Activated CD8-positive, alpha-beta T cell treated with anti-CD3 and anti-CD28 coated beads, Interleukin-2, amount 10 ng/mL, durations not matched to agents 7 days and 5 days (primary cell): ENCODE data around the gene DPYD. TPM values are rescaled to one million over a fixed set of nuclear protein-coding genes. Genes with fewer than 3 reads are reported as not detected.

Experiments used
- ATAC-seq: fragments of 150-1000 bp; cut with Tn5 transposase; one replicate; pipeline ENCODE4 v1.10.0; 2021; ENCODE audit warnings: moderate library complexity
- CTCF ChIA-PET: fragments of 350-600 bp; sonication (Branson Sonifier 250); formaldehyde crosslinking; loops from one replicate; lab custom pipeline; 2021; ENCODE audit warnings: antibody characterized with exemption; lab: Charles Lee
- POLR2A ChIA-PET: fragments of 350-600 bp; sonication (Branson Sonifier 250); formaldehyde crosslinking; loops from one replicate; lab custom pipeline; 2021; ENCODE audit warnings: antibody characterized with exemption; lab: Charles Lee
- DNase-seq: peaks from one replicate; pipeline ENCODE4 v3.0.0-alpha.2; 2020
- H3K27ac Mint-ChIP-seq: one replicate; pipeline ENCODE4 v1.8.0; 2021; ENCODE audit warnings: mild to moderate bottlenecking, mixed read lengths
- H3K27me3 Mint-ChIP-seq: one replicate; pipeline ENCODE4 v1.8.0; 2021; ENCODE audit warnings: low read depth, mixed read lengths
- H3K36me3 Mint-ChIP-seq: one replicate; pipeline ENCODE4 v1.8.0; 2021; ENCODE audit warnings: low read depth, mixed read lengths
- H3K4me1 Mint-ChIP-seq: one replicate; pipeline ENCODE4 v1.8.0; 2021; ENCODE audit warnings: low read depth, mixed read lengths
- H3K4me3 Mint-ChIP-seq: one replicate; pipeline ENCODE4 v1.8.0; 2021; ENCODE audit warnings: mild to moderate bottlenecking, mixed read lengths
- H3K9me3 Mint-ChIP-seq: one replicate; pipeline ENCODE4 v1.8.0; 2022; ENCODE audit warnings: mixed read lengths; ENCODE audit not compliant: insufficient read depth
- total RNA-seq, 2 experiments: library from RNA; stranded (reverse); gene quantifications; one replicate each; pipeline ENCODE4 v1.2.3, GENCODE V29; 2021

Gene DPYD
- total RNA-seq, 2 experiments from 2014 or later: 41.1 to 43.3 TPM

DNA sequence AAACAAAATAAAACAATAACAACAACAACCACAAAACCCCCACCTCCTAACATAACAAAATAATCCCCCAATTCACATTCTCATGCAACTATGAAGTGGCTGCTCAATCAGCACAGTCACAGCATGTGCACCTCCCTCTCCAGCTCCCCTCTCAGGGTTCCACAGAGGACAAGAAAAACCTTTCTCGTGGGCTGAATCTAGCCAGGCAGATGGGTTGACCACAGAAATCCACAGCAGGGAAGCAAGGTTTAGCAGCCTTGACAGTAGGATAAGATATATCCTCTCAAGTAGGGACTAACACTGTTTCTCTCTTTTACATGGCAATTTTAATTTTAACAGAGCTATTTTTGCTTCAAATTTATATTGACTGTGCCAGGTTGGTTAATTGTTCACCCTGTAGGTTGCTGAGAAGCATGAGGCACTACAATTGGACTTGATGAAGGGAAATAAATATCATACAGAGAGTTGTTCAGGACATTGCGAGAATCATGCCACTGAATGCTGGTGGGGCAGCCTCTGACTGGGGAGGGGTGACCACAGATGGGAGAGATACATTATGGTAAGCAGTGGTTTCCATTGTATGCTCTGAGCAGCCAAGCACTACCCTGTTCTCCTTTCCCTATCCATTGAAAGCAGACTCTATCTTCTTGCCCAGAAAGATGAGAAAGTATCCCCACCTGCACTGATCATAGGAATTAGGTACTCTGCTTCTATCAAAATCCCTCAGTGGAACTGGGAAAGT, 535.1 kb downstream of the DPYD start:
- Mint-ChIP-seq H3K27me3 (no peaks in the 10 kb centered on the region), H3K36me3 (no peaks in the 10 kb centered on the region), H3K27ac (no peak overlapping the region), H3K4me3 (no peak overlapping the region), H3K9me3 (no peaks in the 10 kb centered on the region), H3K4me1 (no peaks in the 10 kb centered on the region)
- ChIA-PET POLR2A (no interaction called here), CTCF (no interaction called here)
- no peak for ATAC-seq
- DNase-seq: no peak

- Mint-ChIP-seq H3K4me3 (no peak overlapping the region), H3K36me3 (peaks cover 3% of the 10 kb centered on the region), H3K27me3 (no peaks in the 10 kb centered on the region), H3K9me3 (no peaks in the 10 kb centered on the region), H3K27ac (no peak overlapping the region), H3K4me1 (no peaks in the 10 kb centered on the region)
- ATAC-seq: no peak
- no peak for DNase-seq
- ChIA-PET POLR2A (no interaction called here), CTCF (no interaction called here)
Observed at GRCh38 chr1:97384294-97384968, 536.4 kb downstream of the DPYD start.

GRCh38 chr1:97383797-97384196, 537.0 kb downstream of the DPYD start:
- ATAC-seq (no peak), DNase-seq (no peak)
- CTCF ChIA-PET: no interaction called here
- Mint-ChIP-seq H3K9me3 (no peaks in the 10 kb centered on the region), H3K27me3 (no peaks in the 10 kb centered on the region), H3K27ac (no peak overlapping the region), H3K36me3 (peaks cover 3% of the 10 kb centered on the region), H3K4me3 (no peak overlapping the region), H3K4me1 (no peaks in the 10 kb centered on the region)
- POLR2A ChIA-PET: no interaction called here

DNA sequence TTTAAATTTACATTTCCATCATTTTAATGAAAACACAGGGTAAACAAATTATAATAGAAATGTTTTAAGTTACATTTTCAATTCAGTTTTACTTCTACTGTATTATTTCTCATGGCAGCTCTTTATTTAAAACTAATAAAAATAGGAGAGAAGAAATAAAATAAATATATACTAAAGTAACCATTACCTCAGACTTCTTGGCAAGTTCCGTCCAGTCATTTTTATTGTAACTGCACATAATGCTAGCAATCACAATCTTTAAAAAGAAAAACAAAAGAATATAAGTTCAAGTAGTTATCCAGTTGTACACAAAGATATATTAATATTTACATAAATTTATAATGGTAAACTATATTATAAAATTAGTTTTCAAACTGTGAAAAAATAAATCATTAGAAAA, 538.6 kb downstream of the DPYD start:
- Mint-ChIP-seq H3K9me3 (no peaks in the 10 kb centered on the region), H3K4me3 (no peak overlapping the region), H3K27ac (no peak overlapping the region), H3K4me1 (peaks cover 5% of the 10 kb centered on the region), H3K27me3 (no peaks in the 10 kb centered on the region), H3K36me3 (peaks cover 3% of the 10 kb centered on the region)
- POLR2A ChIA-PET: no interaction called here
- ATAC-seq (no peak), DNase-seq (no peak)
- CTCF ChIA-PET: no interaction called here

- Mint-ChIP-seq H3K27me3 (no peaks in the 10 kb centered on the region), H3K4me3 (no peak overlapping the region), H3K27ac (no peak overlapping the region), H3K36me3 (peaks cover 5% of the 10 kb centered on the region), H3K4me1 (peaks cover 5% of the 10 kb centered on the region), H3K9me3 (no peaks in the 10 kb centered on the region)
- ChIA-PET POLR2A (no interaction called here), CTCF (no interaction called here)
- no peak for DNase-seq
- ATAC-seq: no peak
Observed at GRCh38 chr1:97379387-97380075, 541.3 kb downstream of the DPYD start.

- Mint-ChIP-seq H3K4me1 (peaks cover 5% of the 10 kb centered on the region), H3K27me3 (no peaks in the 10 kb centered on the region), H3K27ac (no peak overlapping the region), H3K9me3 (no peaks in the 10 kb centered on the region), H3K36me3 (peaks cover 5% of the 10 kb centered on the region), H3K4me3 (no peak overlapping the region)
- ATAC-seq (no peak), DNase-seq (no peak)
- CTCF ChIA-PET: no interaction called here
- POLR2A ChIA-PET: no interaction called here
Observed at GRCh38 chr1:97378596-97378995, 542.2 kb downstream of the DPYD start.

DNA sequence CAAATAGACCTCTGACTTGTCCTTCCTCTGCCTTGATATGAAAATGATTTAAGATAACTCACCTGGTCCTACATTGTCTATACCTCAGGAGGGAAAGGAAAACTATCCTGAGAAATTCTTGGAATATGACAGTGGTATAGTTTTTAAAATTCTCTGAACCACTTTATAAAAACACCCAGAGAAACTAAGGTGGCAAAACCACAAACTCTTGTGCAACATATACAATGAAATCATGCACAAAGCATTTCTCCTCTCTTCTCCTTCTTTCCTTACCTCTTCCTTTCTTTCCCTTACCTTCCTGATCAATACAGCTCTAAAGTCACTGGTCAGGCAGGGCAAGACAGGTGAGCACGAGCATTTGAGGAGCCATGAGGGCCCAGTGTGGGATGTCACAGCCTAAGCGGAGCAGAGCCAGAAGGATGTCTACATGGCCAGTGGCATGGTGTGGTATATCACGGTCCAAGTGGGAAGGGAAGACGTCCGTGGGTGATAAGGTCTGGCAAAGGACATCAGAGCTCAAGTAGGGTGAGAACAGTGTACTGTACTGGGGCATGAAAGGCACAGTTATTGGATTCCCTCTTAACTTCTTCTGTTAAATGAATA, 543.3 kb downstream of the DPYD start:
- Mint-ChIP-seq H3K36me3 (peaks cover 5% of the 10 kb centered on the region), H3K4me3 (no peak overlapping the region), H3K27me3 (no peaks in the 10 kb centered on the region), H3K27ac (peak overlapping the region; percentile 20), H3K9me3 (no peaks in the 10 kb centered on the region), H3K4me1 (peaks cover 5% of the 10 kb centered on the region)
- ATAC-seq (no peak), DNase-seq (no peak)
- ChIA-PET CTCF (no interaction called here), POLR2A (no interaction called here)

- Mint-ChIP-seq H3K27ac (no peak overlapping the region), H3K4me1 (peaks cover 5% of the 10 kb centered on the region), H3K9me3 (no peaks in the 10 kb centered on the region), H3K36me3 (peaks cover 6% of the 10 kb centered on the region), H3K27me3 (no peaks in the 10 kb centered on the region), H3K4me3 (no peak overlapping the region)
- CTCF ChIA-PET: no interaction called here
- POLR2A ChIA-PET: no interaction called here
- DNase-seq (no peak), ATAC-seq (no peak)
Observed at GRCh38 chr1:97373000-97373399, 547.8 kb downstream of the DPYD start.

GRCh38 chr1:97372531-97372930, 548.3 kb downstream of the DPYD start:
- Mint-ChIP-seq H3K4me1 (peaks cover 3% of the 10 kb centered on the region), H3K9me3 (no peaks in the 10 kb centered on the region), H3K4me3 (no peak overlapping the region), H3K27me3 (no peaks in the 10 kb centered on the region), H3K36me3 (peaks cover 6% of the 10 kb centered on the region), H3K27ac (no peak overlapping the region)
- ChIA-PET POLR2A (no interaction called here), CTCF (no interaction called here)
- ATAC-seq (no peak), DNase-seq (no peak)

DNA sequence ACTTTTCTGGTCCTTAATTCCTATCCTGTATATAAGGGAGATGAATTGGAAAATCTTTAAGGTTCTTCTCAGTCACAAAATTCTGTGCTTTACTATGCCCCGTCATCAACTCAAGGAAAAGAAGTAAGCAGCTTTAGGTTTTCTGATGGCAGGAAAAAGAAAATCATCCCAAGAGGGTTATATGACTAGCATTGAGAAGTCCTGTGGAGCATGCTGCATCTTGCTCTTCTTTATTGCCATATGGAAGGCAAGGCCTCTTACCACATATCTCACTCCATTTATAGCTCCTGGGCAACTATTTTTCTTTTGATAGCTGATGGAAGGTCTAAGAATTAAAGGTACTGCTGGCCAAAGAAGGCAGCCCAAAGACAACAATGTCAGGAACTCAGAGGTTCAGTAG, 552.5 kb downstream of the DPYD start:
- no peaks in the 10 kb centered on the region for H3K27me3 Mint-ChIP-seq
- no peaks in the 10 kb centered on the region for H3K4me1 Mint-ChIP-seq
- no peak for DNase-seq
- CTCF ChIA-PET: interaction anchor here (0.6 kb wide), 1 partner anchor 1011 kb away, joined by 3 read pairs; no protein-coding TSS in a partner anchor
- POLR2A ChIA-PET: interaction anchor here (0.6 kb wide), 1 partner anchor 134 kb away, joined by 3 read pairs; no protein-coding TSS in a partner anchor
- H3K9me3 Mint-ChIP-seq: no peaks in the 10 kb centered on the region
- H3K27ac Mint-ChIP-seq: no peak overlapping the region
- no peak overlapping the region for H3K4me3 Mint-ChIP-seq
- H3K36me3 Mint-ChIP-seq: peaks cover 6% of the 10 kb centered on the region
- no peak for ATAC-seq

DNA sequence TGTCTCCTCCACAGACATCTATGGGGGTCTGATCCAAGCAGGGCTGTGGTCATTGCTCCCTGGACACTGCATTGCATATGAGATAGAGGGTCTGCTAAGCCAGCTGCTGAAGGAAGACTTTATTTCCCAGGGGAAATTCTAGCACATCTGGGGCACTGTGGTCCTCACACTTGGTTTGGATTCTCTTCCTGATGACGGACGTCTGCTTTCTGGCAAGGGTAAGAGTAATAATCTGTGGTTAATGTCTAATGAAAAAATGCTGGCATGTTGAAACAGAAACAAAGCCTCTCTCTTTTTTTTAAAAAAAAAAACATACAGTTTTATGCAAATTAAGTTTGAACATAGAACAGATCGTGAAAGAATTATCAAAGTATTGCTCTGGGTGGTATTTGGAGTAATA, 553.9 kb downstream of the DPYD start:
- Mint-ChIP-seq H3K27ac (no peak overlapping the region), H3K27me3 (no peaks in the 10 kb centered on the region), H3K4me1 (no peaks in the 10 kb centered on the region), H3K9me3 (no peaks in the 10 kb centered on the region), H3K36me3 (peaks cover 6% of the 10 kb centered on the region), H3K4me3 (no peak overlapping the region)
- ATAC-seq (no peak), DNase-seq (no peak)
- ChIA-PET POLR2A (no interaction called here), CTCF (no interaction called here)

DNA sequence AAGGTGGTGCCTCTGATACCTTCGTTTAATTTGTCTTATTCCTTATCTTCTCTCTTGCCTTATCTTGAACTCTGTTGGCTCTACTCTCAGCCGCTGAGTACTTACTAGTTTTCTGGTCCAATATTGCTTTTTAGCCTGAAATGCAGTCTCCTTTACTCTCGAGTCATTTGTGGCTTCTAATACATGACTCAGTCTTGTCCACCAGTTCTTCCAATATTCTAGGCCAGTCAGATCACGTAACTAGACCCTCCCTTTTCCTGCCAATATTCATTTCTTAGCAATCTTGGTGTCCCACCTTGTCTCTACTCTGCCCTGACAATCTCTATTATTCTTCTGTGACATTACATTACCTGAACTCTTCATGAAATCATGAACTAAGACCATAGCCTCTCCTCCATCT, 555.8 kb downstream of the DPYD start:
- DNase-seq (no peak), ATAC-seq (no peak)
- Mint-ChIP-seq H3K36me3 (peaks cover 6% of the 10 kb centered on the region), H3K9me3 (no peaks in the 10 kb centered on the region), H3K27ac (no peak overlapping the region), H3K4me1 (no peaks in the 10 kb centered on the region), H3K27me3 (no peaks in the 10 kb centered on the region), H3K4me3 (no peak overlapping the region)
- CTCF ChIA-PET: no interaction called here
- POLR2A ChIA-PET: no interaction called here
